Measurements from ENCODE around the gene RASSF1.

The RASSF1 gene

DNA sequence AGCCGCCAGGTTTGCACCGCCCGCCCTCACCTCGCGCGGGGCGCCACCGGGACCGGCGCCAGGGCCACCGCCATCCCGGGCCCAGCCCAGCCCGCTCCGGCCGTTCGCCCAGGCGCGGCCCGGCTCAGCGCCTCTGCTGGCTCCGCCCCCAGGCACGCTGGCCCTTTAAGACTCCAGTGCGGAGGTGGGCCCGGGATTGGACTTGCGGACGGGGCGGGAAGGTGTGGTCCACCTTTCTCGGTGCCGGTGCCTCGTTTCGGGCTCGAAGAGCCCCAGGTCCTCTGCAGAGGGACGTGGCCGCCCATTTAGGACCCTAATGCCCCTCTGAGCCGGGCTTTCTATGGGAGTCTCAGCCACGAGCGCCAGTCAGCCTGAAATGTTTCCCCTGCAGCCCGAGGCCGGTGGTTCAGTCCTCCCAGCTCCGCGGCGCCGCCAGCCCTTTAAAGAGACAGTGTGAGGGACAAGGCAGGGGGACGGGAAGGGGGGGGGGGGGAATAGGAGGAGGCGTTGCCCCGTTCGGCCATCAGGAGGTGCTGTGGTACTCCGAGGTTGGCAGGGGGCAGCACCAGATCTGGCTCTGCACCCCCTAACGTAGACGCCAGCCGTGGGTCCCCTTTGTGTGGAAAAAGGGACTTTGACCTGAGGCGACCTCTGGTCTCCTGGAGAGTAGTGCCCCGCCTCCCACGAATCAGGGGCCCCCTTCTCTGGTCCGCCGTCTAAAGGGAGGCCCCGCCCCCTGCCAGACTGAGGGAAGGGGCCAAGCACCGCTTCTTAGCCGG is 19.1 kb downstream of the RASSF1 start:
- H3K4me1 ChIP-seq (ENCODE audit: control insufficient read depth, low read length) = peaks cover 28% of the 10 kb centered on the region
- no peaks in the 10 kb centered on the region for H4K20me1 ChIP-seq (ENCODE audit: control insufficient read depth, insufficient read depth, low read depth, low read length)
- no peak for TF ChIP-seq EZH2phosphoT487 (IDR thresholded peaks at IDR 0.05; ENCODE audit: borderline replicate concordance, low read length)
- TF ChIP-seq, protein P1, sequence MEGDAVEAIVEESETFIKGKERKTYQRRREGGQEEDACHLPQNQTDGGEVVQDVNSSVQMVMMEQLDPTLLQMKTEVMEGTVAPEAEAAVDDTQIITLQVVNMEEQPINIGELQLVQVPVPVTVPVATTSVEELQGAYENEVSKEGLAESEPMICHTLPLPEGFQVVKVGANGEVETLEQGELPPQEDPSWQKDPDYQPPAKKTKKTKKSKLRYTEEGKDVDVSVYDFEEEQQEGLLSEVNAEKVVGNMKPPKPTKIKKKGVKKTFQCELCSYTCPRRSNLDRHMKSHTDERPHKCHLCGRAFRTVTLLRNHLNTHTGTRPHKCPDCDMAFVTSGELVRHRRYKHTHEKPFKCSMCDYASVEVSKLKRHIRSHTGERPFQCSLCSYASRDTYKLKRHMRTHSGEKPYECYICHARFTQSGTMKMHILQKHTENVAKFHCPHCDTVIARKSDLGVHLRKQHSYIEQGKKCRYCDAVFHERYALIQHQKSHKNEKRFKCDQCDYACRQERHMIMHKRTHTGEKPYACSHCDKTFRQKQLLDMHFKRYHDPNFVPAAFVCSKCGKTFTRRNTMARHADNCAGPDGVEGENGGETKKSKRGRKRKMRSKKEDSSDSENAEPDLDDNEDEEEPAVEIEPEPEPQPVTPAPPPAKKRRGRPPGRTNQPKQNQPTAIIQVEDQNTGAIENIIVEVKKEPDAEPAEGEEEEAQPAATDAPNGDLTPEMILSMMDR (IDR thresholded peaks at IDR 0.05; ENCODE audit: low read depth, low read length, poor library complexity, severe bottlenecking) = peak; percentile 78
- H3K9me2 ChIP-seq (replicated peaks; ENCODE audit: control insufficient read depth, low read length) = no peaks in the 10 kb centered on the region
- peak overlapping the region; percentile 73 for H3K27ac ChIP-seq (ENCODE audit: low read depth, low read length)
- H3K79me2 ChIP-seq (ENCODE audit: control insufficient read depth, low read length) = peaks cover 9% of the 10 kb centered on the region
- no peaks in the 10 kb centered on the region; the same call in 1 of the 2 replicates for H3F3A ChIP-seq (ENCODE audit: control insufficient read depth, insufficient read depth)
- peak overlapping the region; percentile 97 for H3K4me3 ChIP-seq (ENCODE audit: low read length)
- no peaks in the 10 kb centered on the region for H3K27me3 ChIP-seq (ENCODE audit: control insufficient read depth, low read length)
- H3K9me3 ChIP-seq (ENCODE audit: control insufficient read depth, insufficient read depth, low read length) = no peaks in the 10 kb centered on the region
- H3K4me2 ChIP-seq (ENCODE audit: low read length) = peak overlapping the region; percentile 56
- peaks cover 33% of the 10 kb centered on the region for H3K36me3 ChIP-seq (ENCODE audit: control insufficient read depth, low read length)

DNA sequence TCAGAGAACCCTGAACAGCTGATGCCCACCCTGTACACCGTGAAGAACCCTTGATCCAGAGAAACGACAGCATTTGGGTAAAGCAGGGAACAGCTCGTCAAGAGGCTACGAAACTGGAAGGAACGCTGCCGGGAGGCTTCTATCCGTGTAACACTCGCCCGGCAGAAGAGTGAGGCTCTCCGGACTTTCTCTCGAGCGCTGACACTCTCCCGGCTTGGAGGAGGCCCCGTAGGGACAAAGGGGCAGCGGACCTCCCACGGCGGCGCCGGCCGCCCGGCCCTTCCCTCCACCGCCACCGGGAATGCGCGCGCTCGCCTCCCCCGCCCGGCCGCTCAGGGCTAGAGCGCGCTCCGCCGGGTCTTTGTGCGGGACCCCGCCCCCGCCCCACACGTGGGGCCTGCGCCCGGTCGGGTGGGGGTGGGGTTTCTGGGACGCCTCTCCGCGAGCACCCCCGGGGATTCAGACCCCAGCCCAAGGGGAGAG is 19.7 kb downstream of the RASSF1 start:
- peaks cover 28% of the 10 kb centered on the region for H3K36me3 ChIP-seq (ENCODE audit: control insufficient read depth, low read length)
- no peaks in the 10 kb centered on the region for H4K20me1 ChIP-seq (ENCODE audit: control insufficient read depth, insufficient read depth, low read depth, low read length)
- peak overlapping the region; percentile 97 for H3K4me3 ChIP-seq (ENCODE audit: low read length)
- no peaks in the 10 kb centered on the region for H3K27me3 ChIP-seq (ENCODE audit: control insufficient read depth, low read length)
- no peaks in the 10 kb centered on the region; the same call in 1 of the 2 replicates for H3F3A ChIP-seq (ENCODE audit: control insufficient read depth, insufficient read depth)
- peaks cover 24% of the 10 kb centered on the region for H3K4me1 ChIP-seq (ENCODE audit: control insufficient read depth, low read length)
- H3K9me3 ChIP-seq (ENCODE audit: control insufficient read depth, insufficient read depth, low read length) = no peaks in the 10 kb centered on the region
- peak overlapping the region; percentile 73 for H3K27ac ChIP-seq (ENCODE audit: low read depth, low read length)
- H3K79me2 ChIP-seq (ENCODE audit: control insufficient read depth, low read length) = peaks cover 4% of the 10 kb centered on the region
- no peak for TF ChIP-seq EZH2phosphoT487 (IDR thresholded peaks at IDR 0.05; ENCODE audit: borderline replicate concordance, low read length)
- TF ChIP-seq, protein P1 (IDR thresholded peaks at IDR 0.05; ENCODE audit: low read depth, low read length, poor library complexity, severe bottlenecking) = no peak
- peak overlapping the region; percentile 56 for H3K4me2 ChIP-seq (ENCODE audit: low read length)
- no peaks in the 10 kb centered on the region for H3K9me2 ChIP-seq (replicated peaks; ENCODE audit: control insufficient read depth, low read length)

DNA sequence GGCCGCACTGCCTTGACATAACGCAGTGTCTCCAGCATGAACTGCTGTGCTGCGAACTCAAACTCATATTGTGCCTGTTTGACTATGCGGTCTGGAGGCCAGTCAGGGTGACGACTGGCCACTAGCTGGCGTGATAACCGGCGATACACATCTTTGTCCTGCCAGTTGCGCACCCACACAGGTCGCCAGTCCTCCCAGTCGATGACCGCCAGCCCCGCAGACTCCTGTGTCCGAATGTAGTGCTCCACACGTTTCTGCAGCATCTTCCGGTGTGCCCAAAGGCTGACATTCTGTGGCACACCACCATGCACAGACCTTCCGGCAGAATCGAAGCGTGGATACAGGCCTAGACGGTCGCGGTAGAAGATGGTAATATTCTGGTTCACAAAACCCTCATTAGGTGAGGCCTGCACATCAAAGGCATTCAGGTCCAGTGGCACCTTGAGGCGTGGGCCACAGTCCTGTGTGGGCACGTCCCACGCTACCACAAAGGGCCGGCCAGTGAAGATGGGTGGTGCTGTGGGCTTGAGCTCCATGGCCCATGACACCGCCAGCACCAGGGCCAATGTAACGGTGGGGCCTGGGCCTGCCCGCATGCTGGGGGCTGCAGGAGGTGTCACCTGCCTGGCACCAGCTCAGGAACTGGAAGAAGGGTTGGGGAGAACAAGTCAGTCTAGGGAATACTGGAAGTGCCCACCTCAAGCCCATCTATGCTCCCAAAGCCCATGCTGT is 20.6 kb downstream of the RASSF1 start:
- TF ChIP-seq, protein P1 (IDR thresholded peaks at IDR 0.05; ENCODE audit: low read depth, low read length, poor library complexity, severe bottlenecking) = no peak
- TF ChIP-seq EZH2phosphoT487 (IDR thresholded peaks at IDR 0.05; ENCODE audit: borderline replicate concordance, low read length) = no peak
- no peaks in the 10 kb centered on the region for H3K9me2 ChIP-seq (replicated peaks; ENCODE audit: control insufficient read depth, low read length)
- H3K27me3 ChIP-seq (ENCODE audit: control insufficient read depth, low read length) = no peaks in the 10 kb centered on the region
- no peaks in the 10 kb centered on the region for H4K20me1 ChIP-seq (ENCODE audit: control insufficient read depth, insufficient read depth, low read depth, low read length)
- H3K27ac ChIP-seq (ENCODE audit: low read depth, low read length) = no peak overlapping the region
- H3K4me3 ChIP-seq (ENCODE audit: low read length) = peak overlapping the region; percentile 97
- H3K79me2 ChIP-seq (ENCODE audit: control insufficient read depth, low read length) = peaks cover 3% of the 10 kb centered on the region; the same call in 1 of the 2 replicates
- H3K4me1 ChIP-seq (ENCODE audit: control insufficient read depth, low read length) = peaks cover 24% of the 10 kb centered on the region
- peak overlapping the region; percentile 56 for H3K4me2 ChIP-seq (ENCODE audit: low read length)
- no peaks in the 10 kb centered on the region; the same call in 1 of the 2 replicates for H3F3A ChIP-seq (ENCODE audit: control insufficient read depth, insufficient read depth)
- peaks cover 20% of the 10 kb centered on the region for H3K36me3 ChIP-seq (ENCODE audit: control insufficient read depth, low read length)
- H3K9me3 ChIP-seq (ENCODE audit: control insufficient read depth, insufficient read depth, low read length) = no peaks in the 10 kb centered on the region
